Limb (tissue), 2 donors: ENCODE measurements around the gene LHFPL6.
A peak's percentile ranks its signal among the peaks of the same experiment; 100 is the strongest.

Experiments used
- DNase-seq, 2 donors: peaks; one replicate each; pipeline ENCODE4 v3.0.0-alpha.2; 2016; ENCODE audit errors: extremely low spot score in 2 of 2

The LHFPL6 gene

GRCh38 chr13:39468306-39468705 is 134.7 kb downstream of the LHFPL6 start:
- no peak for DNase-seq

GRCh38 chr13:39463611-39464010 is 139.4 kb downstream of the LHFPL6 start:
- no peak for DNase-seq

DNA sequence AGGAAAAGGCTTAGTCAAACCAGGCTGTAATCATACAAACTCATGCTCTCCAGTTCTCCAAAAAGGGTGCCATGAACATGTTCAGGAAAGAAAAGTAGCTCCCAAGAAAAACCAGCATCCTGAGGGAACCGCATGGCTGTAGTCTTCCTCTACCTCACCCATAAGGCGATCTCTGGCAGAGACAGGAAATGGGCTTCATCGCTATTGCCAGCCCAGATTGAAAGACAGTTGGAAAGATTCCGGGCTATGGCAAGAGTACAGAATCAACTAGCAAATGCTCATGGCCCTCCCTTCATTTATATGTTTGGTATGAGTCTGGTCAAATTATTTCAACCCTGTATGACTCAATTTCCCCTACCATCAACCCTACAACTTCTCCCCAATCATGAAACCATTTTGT is 140.1 kb downstream of the LHFPL6 start:
- no peak for DNase-seq

- no peak for DNase-seq
Observed at GRCh38 chr13:39462428-39462827, 140.6 kb downstream of the LHFPL6 start.

DNA sequence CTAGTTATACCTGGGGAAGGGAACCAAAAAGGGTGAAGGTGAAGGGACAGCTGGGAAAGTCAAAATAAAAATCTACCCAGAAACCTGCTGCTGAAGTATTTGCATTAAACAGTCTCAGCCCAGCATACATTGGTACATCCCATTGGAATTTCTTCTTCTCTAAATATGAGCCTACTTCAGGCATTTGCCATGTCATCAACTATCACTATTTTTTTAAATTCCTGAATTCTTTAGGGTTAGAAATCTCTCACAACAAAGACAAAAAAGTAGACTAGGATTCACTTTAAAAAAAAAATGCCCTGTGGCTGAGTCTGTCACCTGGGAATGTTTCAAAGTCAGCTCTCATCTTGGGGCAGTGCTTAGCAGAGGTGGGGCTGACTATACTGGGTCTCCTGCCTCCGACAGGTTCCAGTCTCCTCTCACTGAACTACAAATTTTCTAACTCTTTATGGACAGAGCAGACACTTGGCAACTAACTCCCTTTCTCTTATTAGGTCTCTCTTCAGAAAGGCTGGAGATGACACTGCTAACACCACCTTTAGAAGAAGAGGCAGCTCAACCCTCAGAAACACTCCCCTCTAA is 141.2 kb downstream of the LHFPL6 start:
- DNase-seq: no peak

DNA sequence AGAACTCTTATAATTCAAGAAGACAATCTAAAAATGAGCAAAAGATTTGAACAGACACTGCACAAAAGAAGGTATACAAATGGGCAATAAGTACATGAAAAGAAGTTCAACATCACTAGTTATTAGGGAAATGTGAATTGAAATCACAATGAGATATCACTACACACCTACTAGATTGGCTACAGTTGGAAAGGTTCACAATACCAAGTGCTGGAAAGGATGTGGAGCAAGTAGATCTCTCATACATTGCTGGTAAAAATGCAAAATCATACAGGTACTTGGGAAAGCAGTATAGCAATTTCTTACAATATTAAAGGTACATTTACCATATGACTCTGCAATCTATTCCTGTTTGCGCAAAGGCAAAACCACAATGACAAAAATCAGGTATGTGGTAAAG is 145.7 kb downstream of the LHFPL6 start:
- DNase-seq: no peak

DNA sequence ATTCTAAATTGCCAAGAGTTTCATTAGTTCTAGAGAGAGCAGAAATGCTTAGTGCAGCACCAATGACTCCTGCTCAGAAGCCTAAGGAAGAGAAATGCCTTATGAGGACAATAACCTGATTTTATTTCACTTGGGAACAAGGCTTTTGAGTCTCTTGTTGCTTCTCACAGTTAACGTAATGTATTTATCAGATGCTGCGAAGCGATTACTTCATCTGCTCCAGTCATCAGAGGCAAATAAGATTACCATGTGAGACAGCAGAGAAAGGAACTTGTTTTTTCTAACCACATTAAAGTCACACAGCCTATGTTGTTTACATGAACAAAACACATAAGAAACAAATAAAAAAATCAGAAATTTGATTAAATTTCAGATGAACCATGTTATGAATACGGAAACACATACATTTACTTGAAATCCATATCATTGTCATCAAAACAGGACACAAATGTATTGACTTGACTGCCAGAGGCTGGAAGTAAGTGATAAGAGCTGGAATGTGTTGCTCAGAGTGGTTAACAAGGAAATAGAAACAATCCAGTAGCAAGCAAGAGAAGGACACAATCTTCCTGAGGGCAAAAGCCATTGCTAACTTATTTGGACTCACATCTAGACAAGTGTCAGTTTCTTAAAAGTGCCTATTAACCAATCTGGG is 147.3 kb downstream of the LHFPL6 start:
- no peak for DNase-seq

GRCh38 chr13:39452834-39453233 is 150.2 kb downstream of the LHFPL6 start:
- no peak for DNase-seq

DNA sequence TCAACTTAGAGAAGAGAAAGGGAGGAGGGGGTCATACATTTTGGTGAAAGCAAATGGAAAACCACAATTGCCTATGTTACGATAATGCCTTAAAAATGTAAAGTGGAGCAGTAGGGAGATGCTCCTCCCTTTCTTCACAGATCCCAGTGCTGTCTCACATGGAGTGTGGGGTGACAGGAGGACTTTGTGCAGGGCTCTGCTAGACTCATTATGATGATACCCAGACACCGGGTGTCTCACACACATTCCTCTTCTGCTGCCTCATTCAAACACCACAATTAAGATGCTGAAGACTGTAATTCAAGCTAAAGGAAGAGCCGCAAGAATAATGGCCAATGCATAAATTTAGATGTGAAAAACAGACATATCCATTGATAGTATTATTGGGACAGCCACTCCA is 150.6 kb downstream of the LHFPL6 start:
- no peak for DNase-seq

DNA sequence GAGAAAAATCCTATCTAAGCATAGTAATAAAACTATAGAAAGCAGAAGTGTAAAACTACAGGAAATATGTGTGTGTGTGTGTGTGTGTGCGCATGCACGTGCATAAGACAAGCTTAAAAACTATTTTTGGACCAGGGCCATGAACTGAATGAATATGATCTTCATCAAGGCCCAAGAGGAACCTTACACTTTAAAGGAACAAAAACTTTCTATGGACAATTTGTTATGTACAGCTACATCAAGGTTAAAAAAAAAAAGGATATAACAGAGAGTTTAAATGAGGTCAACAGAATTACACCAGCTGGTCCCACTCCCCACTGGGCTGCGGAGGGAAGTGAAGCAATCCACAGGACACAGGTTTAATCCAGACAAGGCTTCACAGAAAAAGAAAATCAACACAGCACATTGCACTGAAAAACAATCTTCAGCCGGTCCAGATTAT is 151.1 kb downstream of the LHFPL6 start:
- DNase-seq: peak; percentile 39 to 69

DNA sequence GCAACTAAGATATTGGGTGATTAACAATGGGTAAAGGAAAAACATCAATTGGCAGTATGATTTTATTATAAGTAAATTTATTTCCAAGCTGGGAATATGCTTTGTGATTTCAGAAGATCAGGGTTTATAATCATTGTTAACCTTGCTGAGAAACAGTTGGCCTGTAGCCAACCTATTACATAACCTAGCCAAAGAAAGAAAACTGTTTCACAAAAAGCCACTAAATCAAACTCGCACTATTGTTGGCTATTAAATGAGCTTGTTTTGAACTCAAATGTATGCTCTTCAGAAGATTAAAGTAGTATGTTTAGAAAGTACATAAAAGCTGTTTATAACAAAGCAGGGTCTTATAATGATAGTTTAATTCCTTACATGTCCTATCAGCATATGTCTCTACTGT is 151.7 kb downstream of the LHFPL6 start:
- no peak for DNase-seq

DNA sequence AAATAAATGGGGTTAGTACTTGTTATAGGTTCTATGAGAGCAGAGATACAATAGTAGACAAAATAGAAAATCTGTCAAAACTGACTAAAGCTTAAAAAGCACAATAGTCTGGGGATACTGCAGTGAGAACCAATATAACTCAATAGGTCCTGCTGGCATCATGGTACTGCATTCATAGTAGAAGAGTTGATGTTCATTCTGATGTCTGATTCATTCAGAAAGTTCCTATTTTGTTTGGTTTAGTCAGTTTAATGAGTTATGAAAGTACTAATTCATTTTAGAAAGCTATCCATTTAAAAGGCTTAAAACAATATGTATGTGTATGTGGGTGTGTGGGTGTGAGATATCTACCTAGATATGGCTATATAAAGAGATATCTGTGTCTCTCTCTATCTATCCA is 152.8 kb downstream of the LHFPL6 start:
- DNase-seq: no peak

DNA sequence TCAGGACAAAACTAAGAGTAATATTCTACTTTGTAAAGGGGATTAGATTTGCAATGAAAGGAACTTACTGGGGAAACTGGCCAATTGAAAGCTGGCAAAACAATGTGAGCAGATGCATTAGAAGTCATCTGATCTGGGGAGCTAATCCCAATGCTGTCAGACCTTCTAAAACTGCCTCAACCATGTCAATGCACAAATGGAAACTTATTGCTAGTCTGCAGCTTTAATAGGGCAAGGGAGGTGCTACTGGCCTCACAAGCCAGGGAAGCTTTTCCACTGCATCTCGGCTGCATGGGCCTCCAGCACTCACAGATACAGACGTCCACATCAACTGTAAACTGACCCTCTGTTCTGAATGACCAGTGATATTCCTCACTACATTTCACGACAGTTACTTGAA is 154.2 kb downstream of the LHFPL6 start:
- DNase-seq: peak; percentile 40 to 76

GRCh38 chr13:39446865-39447264 is 156.1 kb downstream of the LHFPL6 start:
- DNase-seq: no peak

GRCh38 chr13:39444866-39445265 is 158.1 kb downstream of the LHFPL6 start:
- DNase-seq: no peak

- DNase-seq: no peak
Observed at GRCh38 chr13:39433651-39434050, 169.3 kb downstream of the LHFPL6 start.

DNA sequence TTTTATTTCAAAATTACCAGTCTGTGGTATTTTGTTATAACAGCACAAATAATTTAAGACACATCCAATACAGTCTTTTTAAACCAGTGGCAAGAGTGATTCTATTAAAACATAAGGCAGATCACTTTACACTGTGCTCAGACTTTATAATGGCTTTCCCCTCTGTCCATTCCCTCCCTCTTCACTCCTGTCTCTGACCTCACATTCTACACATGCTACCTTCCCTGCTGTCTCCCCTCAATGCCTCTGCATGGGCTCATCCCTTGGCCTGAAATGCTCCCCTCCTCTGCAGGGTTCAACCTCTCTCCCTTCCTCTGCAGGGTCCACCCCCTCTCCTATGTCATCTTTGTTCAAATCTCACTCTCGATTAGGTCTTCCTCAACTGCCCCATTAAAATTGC is 170.8 kb downstream of the LHFPL6 start:
- no peak for DNase-seq

GRCh38 chr13:39422845-39423565 is 180.0 kb downstream of the LHFPL6 start:
- no peak for DNase-seq

GRCh38 chr13:39419876-39420275 is 183.1 kb downstream of the LHFPL6 start:
- no peak for DNase-seq

GRCh38 chr13:39419068-39419467 is 183.9 kb downstream of the LHFPL6 start:
- no peak for DNase-seq

DNA sequence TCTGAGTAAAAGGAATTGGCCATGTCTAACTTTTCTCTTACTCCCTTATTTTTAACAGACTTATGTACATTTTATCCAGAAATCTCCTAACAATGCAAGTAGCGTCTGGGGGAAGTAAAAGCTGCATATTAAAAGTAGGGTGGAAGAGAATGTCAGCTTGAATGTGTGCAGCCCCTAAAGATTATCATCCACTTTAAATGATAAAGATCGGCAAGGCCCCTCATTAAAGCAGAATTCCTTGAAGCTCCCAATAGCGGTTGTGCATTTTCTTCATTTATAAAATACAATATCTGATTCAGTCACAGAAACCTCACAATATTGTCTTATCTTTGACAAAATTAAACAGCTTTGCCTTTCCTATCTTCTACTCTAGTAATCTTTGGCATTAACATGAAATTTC is 184.6 kb downstream of the LHFPL6 start:
- no peak for DNase-seq

GRCh38 chr13:39417643-39418042 is 185.3 kb downstream of the LHFPL6 start:
- peak in 1 of 2 donors; percentile 44 for DNase-seq

DNA sequence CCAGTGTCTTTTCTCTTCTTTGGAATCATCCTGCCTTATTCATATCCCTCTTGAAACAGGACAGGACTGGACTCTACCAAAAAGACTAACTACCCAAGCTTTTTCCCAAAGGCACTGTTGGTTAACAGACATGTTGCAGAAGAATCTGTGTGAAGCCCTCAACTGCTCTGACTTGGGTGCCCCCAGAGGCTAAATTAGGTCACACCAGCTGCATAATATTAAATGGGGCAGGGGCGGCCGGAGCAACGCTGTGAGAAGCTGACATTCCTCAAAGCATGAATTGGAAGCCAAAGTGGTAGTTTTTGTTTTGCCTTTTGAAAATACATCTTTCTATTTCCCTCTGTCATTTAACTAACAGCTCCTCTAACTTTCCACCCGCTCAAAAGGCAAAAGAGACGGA is 185.9 kb downstream of the LHFPL6 start:
- no peak for DNase-seq
